ENCODE results near the gene RBP5.

RBP5 gene

GRCh38 chr12:7125632-7126227 is 3.0 kb downstream of the RBP5 start:
- DNase-seq (ENCODE audit: low read depth) = no peak
- H3K4me3 ChIP-seq (ENCODE audit: low read depth, low read length) = no peak overlapping the region
- TF ChIP-seq, protein P1, sequence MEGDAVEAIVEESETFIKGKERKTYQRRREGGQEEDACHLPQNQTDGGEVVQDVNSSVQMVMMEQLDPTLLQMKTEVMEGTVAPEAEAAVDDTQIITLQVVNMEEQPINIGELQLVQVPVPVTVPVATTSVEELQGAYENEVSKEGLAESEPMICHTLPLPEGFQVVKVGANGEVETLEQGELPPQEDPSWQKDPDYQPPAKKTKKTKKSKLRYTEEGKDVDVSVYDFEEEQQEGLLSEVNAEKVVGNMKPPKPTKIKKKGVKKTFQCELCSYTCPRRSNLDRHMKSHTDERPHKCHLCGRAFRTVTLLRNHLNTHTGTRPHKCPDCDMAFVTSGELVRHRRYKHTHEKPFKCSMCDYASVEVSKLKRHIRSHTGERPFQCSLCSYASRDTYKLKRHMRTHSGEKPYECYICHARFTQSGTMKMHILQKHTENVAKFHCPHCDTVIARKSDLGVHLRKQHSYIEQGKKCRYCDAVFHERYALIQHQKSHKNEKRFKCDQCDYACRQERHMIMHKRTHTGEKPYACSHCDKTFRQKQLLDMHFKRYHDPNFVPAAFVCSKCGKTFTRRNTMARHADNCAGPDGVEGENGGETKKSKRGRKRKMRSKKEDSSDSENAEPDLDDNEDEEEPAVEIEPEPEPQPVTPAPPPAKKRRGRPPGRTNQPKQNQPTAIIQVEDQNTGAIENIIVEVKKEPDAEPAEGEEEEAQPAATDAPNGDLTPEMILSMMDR (IDR thresholded peaks at IDR 0.05; ENCODE audit: low read depth, low read length, missing control alignments) = no peak

DNA sequence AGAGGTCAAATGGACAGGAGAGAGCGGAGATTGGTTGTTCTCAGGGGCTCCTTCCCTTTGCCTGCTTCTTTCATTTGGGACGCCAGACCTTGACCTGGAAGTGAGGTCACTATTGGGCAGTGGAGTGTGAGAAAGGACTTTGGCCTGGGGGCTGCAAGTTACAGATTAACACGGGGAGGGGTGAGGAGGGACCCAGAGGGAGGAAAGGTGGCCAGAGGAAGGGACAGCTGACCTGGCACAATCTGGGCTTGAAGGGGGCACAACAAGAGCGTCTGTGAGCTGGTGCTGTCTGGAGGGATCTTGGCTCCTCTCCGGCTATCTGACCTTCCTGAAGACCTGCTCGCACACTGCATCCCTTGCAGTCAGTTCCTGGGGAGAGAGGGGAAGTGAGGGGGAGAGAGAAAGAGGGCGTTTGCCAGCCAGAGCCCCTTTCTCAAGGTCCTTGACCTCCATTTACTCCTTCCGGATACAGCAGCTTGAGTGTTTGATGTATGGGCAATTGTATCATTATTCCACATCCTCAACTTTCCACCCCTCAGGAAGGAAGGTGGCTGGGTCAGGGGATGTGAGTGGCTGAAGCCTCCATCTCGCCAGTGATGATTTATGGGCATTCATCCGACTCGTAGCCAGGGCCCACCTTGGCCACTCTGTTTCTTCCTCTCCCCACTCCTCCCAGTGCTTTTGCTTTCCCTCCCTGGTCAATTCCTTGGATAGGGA is 4.7 kb downstream of the RBP5 start:
- H3K4me3 ChIP-seq (ENCODE audit: low read depth, low read length) = no peak overlapping the region
- TF ChIP-seq, protein P1 (IDR thresholded peaks at IDR 0.05; ENCODE audit: low read depth, low read length, missing control alignments) = no peak

DNA sequence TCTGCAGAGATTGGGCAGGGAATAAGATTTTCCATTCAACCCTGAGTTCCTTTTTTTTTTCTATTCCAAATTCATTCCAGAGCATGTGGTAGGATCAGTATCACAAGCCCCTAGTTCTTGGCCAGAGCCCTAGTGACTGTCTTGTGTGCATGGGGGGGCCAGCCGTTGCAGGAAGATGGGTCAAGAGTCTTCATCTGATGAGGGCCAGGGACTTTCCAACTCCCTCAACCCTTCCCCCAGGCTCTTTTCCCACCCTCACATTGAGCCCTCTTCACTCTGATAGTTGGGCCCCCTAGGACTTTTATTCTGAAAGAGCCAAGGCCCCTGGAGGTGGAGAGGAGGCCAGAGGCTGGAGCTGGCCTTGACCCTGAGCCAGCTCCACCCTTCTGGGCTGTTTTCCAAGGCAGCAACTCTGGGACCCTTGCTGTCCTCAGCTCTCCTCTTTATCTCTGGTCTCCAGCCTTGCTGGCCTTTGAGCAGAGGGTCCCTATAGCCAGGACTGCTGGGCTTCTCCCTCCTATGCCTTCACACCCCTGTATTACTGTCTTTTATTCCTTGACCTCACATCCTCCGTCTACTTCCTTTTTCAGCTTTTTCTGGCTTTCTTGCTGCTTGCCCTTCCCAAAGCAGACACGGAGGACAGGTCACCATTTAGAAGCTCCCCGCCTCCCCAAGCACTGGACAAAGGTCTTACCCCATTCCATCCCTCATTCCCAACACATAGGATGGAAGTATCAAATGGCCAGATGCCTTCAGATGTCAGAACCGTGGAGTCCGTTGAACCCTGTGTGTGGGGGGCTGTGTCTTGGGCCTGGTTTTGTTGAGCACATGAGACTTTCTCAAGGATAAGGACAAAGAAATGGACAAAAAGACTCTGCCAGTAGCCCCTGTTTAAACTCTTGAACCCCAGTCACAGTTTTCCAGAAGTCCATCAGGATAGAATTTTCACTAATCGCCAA is 5.6 kb downstream of the RBP5 start:
- TF ChIP-seq, protein P1 (IDR thresholded peaks at IDR 0.05; ENCODE audit: low read depth, low read length, missing control alignments) = no peak
- no peak overlapping the region for H3K4me3 ChIP-seq (ENCODE audit: low read depth, low read length)
- no peak for DNase-seq (ENCODE audit: low read depth)

More for the DNA sequence above, 4.7 kb downstream of the RBP5 start:
- DNase-seq (ENCODE audit: low read depth) = no peak

DNA sequence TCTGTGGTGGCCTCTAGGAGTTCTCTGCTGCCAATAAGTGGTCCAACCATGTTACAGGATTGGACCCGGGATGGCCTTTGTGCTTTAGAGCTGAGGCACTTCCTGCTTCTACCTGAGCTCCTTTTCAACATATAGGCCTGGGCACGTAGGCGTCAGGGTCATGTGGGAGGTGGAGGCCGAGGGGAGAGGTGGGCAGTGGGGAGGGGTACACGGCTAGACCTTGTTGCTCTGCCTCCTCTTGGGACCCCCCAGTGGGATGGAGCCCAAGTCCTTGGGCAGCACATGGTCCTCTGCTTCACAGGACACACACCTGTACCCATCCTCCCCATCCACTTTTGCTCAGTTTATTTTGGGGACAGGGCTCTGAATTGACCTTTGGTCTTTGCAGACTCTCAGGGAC is 7.4 kb downstream of the RBP5 start:
- DNase-seq (ENCODE audit: low read depth) = no peak
- no peak overlapping the region for H3K4me3 ChIP-seq (ENCODE audit: low read depth, low read length)
- TF ChIP-seq, protein P1 (IDR thresholded peaks at IDR 0.05; ENCODE audit: low read depth, low read length, missing control alignments) = no peak

DNA sequence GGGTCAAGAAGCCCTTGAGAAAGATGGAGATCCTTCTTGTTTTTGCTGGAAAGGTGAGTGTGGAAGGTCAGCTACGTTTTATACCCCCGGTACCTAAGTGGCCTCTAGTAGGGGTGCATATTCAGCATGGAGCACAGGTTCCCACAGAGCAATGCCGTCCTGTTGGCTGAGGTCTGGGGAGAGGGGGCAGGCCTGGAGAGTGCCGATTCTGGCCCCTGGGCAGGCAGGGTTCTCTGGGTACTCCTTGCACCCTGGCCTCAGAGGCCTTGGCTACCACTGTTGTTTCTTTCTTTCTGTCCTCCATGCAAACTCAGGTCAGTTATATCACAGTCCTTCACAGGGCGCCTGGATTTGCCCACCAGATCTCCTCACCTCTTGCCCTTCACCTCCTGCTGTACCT is 8.5 kb downstream of the RBP5 start:
- TF ChIP-seq, protein P1 (IDR thresholded peaks at IDR 0.05; ENCODE audit: low read depth, low read length, missing control alignments) = no peak
- H3K4me3 ChIP-seq (ENCODE audit: low read depth, low read length) = no peak overlapping the region
- DNase-seq (ENCODE audit: low read depth) = no peak

DNA sequence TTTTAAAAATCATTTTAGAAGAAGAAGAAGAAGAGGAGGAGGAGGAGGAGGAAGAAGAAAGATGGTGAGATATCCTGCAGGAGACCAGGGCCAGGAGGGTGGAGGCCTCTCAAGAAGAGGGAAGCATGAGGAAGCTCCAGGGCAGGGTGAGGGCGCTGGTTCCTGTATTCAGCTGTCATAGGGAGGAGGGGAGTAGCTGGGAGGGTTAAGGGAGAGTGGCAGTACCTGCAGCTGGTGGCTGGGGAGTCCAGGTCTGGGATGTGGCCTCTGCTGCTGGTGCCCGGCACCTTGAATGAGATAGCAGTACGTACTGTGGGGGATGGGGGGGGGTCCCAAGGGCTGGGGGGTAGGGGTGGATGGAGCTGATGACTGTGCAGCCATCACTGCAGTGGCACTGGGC is 9.8 kb downstream of the RBP5 start:
- no peak for DNase-seq (ENCODE audit: low read depth)
- TF ChIP-seq, protein P1 (IDR thresholded peaks at IDR 0.05; ENCODE audit: low read depth, low read length, missing control alignments) = no peak
- no peak overlapping the region for H3K4me3 ChIP-seq (ENCODE audit: low read depth, low read length)
